GM12892 (cell line): Measurements from ENCODE around the gene SV2A.
"Not testable (repeated sequence)": the region's sequence is repeated elsewhere in the genome, so short reads cannot be mapped to it uniquely, and the experiment has no call there.

Experiments used
- DNase-seq: peaks from one replicate; pipeline ENCODE4 v3.0.0; 2011; ENCODE audit not compliant: insufficient read length
- FAIRE-seq: peaks from 2 replicates; lab custom pipeline; 2011; peaks lifted over from hg19 to GRCh38; lab: Jason Lieb, UNC
- POLR2A ChIP-seq: IDR thresholded peaks from 2 replicates; pipeline ENCODE4 v1.6.1; 2011; ENCODE audit warnings: low read depth, low read length, control low read depth
- POLR2AphosphoS5 ChIP-seq: IDR thresholded peaks from 2 replicates; pipeline ENCODE4 v1.6.1; 2011; ENCODE audit warnings: low read depth, low read length, control low read depth
- TAF1 ChIP-seq: IDR thresholded peaks from 2 replicates; pipeline ENCODE4 v1.6.1; 2011; ENCODE audit warnings: low read depth, mild to moderate bottlenecking, control low read depth, low read length, borderline replicate concordance

Gene SV2A

GRCh38 chr1:149896575-149896974 is 21.1 kb downstream of the SV2A start:
- no peak for FAIRE-seq

GRCh38 chr1:149888999-149889289 is 28.7 kb downstream of the SV2A start:
- TF ChIP-seq TAF1 (no peak), POLR2A (no peak)
- FAIRE-seq (no peak), DNase-seq (no peak)

More at GRCh38 chr1:149896575-149896974, 21.1 kb downstream of the SV2A start:
- TF ChIP-seq TAF1 = no peak
- TF ChIP-seq POLR2AphosphoS5 = no peak
- TF ChIP-seq POLR2A = no peak
- DNase-seq = no peak

GRCh38 chr1:149888247-149888998 is 29.2 kb downstream of the SV2A start:
- FAIRE-seq = peak; percentile 44

GRCh38 chr1:149887456-149888246 is 30.0 kb downstream of the SV2A start:
- FAIRE-seq = no peak
- TF ChIP-seq TAF1 (no peak), POLR2A (peak; percentile 81; the same call in 1 of the 2 replicates), POLR2AphosphoS5 (peak; percentile 45)
- no peak for DNase-seq

More at GRCh38 chr1:149888247-149888998, 29.2 kb downstream of the SV2A start:
- peak; percentile 51 for DNase-seq
- TF ChIP-seq POLR2A = peak; percentile 75
- 0 out of 2 replicates have a peak, but pooled peaks have one; percentile 10 for TF ChIP-seq TAF1
- TF ChIP-seq POLR2AphosphoS5 = peak; percentile 69; the same call in 1 of the 2 replicates

GRCh38 chr1:149887196-149887455 is 30.5 kb downstream of the SV2A start:
- not testable (repeated sequence) for DNase-seq, FAIRE-seq
- peak; percentile 84 for TF ChIP-seq POLR2AphosphoS5

- peak; percentile 62 for DNase-seq
- peak; percentile 90 for TF ChIP-seq POLR2A
- TF ChIP-seq TAF1 = peak; percentile 40; the same call in 1 of the 2 replicates
- TF ChIP-seq POLR2AphosphoS5 = peak; percentile 93
- FAIRE-seq = peak; percentile 61
These were observed 31.0 kb downstream of the SV2A start for GRCh38 chr1:149886396-149887195.

GRCh38 chr1:149886121-149886395 is 31.6 kb downstream of the SV2A start:
- TF ChIP-seq POLR2A (peak; percentile 62), POLR2AphosphoS5 (peak; percentile 92)
- FAIRE-seq, DNase-seq: not testable (repeated sequence)

- FAIRE-seq = peak; percentile 14
- no peak for DNase-seq
- peak; percentile 86 for TF ChIP-seq POLR2AphosphoS5
- TF ChIP-seq TAF1 = no peak
- TF ChIP-seq POLR2A = peak; percentile 88
These were observed 32.1 kb downstream of the SV2A start for GRCh38 chr1:149885339-149886120.

- TF ChIP-seq POLR2A = no peak
- no peak for TF ChIP-seq TAF1
- TF ChIP-seq POLR2AphosphoS5 = no peak
- DNase-seq = no peak
- FAIRE-seq = no peak
These were observed 33.0 kb downstream of the SV2A start for GRCh38 chr1:149884433-149885338.

- no peak for TF ChIP-seq POLR2A
- no peak for TF ChIP-seq POLR2AphosphoS5
- TF ChIP-seq TAF1 = no peak
- DNase-seq (no peak), FAIRE-seq (no peak)
These were observed 33.9 kb downstream of the SV2A start for GRCh38 chr1:149883598-149884247.
